Hematopoietic multipotent progenitor cell (in vitro differentiated cells): ENCODE results near the gene CDKL4. TPM values are rescaled to one million over a fixed set of nuclear protein-coding genes. Genes with fewer than 3 reads are reported as not detected.
"Not testable (repeated sequence)": the region's sequence is repeated elsewhere in the genome, so short reads cannot be mapped to it uniquely, and the experiment has no call there.

Experiments
- DNase-seq, 3 donors: peaks; one replicate each; pipeline ENCODE4 v3.0.0-alpha.2; 2011 to 2015; ENCODE audit warnings: low read depth in 2 of 3, low spot score in 2 of 3
- total RNA-seq: library from RNA; depleted of rRNA; stranded (reverse); fragments of >200 nt; gene quantifications from one replicate; pipeline ENCODE4 v1.2.3, GENCODE V29; 2012

Gene CDKL4
- total RNA-seq, 1 donor: under 0.01 TPM

- no peak for DNase-seq
Measured at GRCh38 chr2:39234754-39235153, 9.0 kb downstream of the CDKL4 start.

DNA sequence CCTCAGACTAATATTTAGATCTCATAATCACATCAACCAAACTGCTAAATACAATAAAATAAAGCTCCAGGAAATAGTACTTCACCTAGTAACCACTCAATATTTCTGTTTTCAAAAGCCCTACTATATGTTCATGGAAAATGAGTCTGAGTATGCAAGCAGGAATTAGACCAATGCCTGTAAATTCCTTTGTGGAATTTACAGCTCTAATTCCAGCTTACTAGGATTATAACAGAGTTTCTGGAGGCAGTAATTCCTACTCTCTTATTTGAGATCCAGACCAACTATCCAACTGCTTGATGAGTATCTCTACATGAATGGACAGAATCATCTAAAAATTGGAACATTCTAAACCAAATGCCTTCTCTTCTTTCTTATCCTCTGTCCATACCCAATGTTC, 11.6 kb downstream of the CDKL4 start:
- no peak for DNase-seq

GRCh38 chr2:39228413-39229209, 15.2 kb downstream of the CDKL4 start:
- peak in 2 of 3 donors; percentile 49 to 62 for DNase-seq

DNA sequence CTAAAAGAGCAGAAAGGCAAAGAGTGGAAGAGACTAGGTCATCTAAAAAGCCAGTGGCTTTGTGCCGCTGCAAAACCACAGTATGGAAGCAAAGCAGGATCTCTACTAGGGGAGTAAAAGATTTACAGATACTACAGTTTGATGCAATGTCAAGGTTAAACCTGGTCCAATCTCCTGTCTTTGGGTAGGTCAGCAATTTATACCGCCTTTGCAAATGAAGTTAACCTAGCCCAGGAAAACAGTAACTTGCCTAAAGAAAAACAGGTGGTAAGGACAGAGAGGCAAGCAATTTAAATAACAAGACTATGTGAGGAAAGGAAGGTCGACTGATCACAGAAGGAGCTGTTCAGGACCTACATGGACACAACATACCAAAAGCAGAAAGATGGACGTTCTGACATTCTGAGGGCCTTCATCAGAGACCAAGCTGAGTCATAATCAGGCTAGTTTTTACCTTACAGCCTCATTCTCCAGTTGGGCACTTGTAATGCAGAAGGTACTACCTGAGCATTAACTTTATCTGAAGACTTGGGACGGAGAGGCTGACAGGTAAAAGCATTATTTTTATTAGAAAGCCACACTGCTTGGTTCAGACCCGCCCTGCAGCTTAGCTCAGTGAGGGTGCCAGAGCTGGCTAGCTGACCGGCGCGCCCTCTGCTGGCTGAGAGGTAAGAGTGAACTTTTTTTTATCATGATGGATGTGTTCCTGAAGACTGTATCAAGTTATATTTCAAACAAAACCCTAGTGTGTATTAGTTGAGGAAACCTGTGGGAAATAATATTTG, 15.9 kb downstream of the CDKL4 start:
- DNase-seq: peak; percentile 56 to 84 (median 81)

DNA sequence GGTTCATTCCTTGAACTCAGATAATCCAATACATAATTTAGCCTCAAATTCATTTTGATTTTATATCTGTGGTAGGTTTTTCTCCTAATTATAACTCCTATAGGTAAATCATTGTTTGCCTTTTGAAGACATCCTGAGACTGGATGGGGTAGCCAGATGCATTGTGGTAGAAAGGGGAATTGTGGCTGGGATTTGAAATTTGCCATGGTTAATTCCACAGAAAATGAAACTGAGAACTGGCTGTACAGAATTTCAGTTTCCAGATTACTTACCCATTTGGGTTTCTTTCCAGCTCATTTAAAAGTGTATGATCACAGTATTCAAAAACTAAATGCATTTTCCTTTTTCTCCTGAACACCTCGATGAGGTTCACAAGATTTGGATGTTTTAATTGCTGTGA, 18.2 kb downstream of the CDKL4 start:
- DNase-seq: no peak

DNA sequence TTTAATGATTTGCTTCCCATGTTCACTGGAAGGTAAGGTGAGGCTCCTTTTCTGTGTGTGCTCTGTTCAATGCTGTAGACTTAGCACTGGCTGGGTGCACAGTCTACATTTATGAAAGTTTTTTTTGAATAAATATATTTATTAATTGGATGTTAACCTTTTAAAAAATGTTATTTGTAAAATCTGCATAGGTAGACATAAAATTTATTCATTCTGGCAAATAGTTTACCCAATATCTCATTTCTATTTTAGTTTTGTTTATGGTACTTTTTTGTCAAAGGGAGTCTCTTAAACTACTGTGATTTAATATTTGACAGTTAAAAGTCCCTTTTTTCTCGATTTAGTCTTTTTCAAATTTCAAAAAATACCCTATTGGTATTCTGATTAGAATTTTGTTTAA, 19.9 kb downstream of the CDKL4 start:
- DNase-seq: no peak

DNA sequence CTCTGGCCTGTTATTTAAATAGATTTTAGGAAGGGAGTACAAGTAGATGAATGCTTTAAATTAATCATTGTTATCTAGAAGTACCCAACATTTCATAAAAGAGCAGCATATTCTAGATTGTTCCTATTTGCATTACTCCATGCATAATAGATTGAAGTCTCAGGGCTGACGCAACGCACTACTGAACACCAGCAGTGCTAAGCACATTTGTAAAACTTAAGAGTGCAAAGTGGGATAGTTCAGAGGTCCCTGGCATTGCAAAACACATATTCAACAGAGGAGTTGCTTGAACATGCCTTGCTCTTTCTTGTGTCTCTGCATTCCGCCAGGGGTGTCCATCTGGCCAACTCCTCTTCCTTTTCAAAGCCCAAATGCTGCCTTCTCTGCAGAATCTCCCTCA, 22.3 kb downstream of the CDKL4 start:
- no peak for DNase-seq

DNA sequence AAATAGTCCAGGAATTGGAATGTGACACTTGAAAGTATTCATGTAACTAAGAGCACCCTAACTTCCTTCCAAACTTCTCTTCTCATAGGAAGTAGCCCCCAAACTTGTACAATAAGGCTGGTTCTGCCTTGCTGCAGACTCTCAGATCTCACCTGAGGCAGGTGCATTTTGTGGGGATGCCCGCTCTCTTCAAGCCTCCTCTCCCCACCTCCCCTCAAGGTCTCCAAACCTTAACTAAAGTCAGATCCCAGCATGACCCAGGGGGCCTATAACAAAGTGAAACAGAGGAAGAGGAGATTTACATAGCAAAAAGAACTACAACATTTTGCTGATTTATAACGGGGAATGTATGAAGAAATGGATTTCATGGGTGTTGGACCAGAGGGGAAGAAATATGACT, 23.6 kb downstream of the CDKL4 start:
- DNase-seq: no peak

DNA sequence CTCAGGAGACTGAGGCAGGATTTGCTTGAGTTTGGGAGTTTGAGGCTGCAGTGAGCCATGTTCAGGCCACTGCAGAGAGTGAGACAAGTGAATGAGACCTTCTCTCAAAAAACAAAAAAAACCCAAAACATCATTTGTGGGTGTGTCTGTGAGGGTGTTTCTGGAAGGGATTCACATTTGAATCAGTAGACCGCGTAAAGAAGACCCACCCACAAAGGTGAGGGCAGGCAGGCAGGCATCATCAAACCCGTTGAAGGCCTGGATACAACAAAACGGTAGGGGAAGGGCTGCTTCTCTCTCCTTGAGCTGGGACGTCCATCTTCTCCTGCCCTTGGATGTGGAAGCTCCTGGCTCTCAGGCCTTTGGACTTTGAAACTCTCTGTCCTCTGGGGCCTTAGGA, 25.4 kb downstream of the CDKL4 start:
- DNase-seq: no peak

GRCh38 chr2:39217192-39217550, 26.6 kb downstream of the CDKL4 start:
- DNase-seq: no peak

DNA sequence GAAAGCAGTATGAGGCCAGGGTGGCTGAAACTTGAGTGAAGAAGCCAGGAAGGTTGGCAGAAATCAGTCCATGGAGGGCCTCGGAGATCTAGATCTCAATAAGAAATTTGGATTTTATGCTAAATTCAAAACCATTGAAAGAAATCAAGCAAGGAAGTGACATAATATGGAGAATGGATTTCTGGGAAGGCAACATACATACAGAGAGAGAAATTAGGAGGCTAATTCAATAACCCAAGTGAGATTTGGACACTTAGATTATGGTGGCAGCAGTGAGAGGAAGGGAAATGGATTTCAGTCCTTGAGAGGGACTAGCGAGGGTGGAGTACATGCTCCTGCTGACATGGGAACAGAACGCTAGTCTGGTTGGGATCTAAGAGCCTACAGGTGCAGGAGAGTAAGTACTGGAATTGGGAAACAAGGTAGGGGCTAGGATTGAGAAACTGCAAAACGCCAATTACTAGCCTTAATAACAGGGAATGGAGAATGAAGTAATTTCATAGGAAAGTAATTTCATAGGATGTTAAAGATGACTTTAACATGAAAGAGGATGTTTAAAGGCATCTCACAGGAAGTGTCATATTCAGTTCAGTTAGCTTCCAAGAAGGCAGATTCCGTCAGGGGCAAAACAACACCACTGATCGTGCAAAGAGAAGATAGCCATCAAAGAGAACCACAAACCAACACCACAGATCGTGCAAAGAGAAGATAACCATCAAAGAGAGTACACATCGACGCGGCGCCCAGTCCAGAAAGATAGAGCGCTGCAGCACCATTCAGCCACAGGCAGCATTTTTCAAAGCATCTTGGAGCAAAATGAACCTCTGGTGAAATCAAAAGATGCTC, 27.2 kb downstream of the CDKL4 start:
- peak; percentile 58 to 89 (median 77) for DNase-seq

DNA sequence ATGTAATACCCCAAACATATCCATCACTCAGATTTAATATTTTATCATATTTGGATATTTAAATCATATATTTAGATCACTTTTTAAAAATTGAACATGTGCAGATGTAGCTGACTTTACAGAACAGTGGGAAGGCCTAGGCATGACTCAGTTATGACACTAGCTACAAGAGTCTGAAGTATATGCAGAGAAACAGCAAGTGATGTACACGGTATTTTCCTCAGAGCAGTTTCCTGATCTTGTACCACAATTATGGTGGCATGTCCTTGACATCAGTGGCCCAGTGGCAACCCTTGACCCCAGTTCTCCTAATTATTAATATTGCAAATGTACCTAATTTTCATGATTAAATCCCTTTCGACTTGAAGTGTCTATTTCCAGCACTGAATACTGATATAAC, 28.2 kb downstream of the CDKL4 start:
- DNase-seq: no peak

DNA sequence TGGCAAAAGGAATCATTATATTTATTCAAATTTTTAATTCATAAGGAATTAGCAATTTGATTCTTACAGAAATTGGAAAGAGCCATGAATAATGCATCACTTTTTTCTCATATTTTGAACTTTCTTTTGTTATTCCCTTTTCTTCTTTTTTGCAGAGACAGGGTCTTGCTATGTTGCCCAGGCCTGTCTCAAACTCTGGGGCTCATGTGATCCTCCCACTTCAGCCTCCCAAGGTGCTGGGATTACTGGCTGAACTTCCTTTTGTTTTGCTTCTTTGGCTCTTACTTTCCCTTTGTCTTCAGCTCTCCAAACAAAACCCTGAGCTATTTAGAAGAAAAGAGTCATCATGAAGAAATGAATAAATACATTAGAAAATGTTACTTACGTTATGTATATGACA, 30.8 kb downstream of the CDKL4 start:
- no peak for DNase-seq

GRCh38 chr2:39210846-39211245, 32.9 kb downstream of the CDKL4 start:
- DNase-seq: no peak

DNA sequence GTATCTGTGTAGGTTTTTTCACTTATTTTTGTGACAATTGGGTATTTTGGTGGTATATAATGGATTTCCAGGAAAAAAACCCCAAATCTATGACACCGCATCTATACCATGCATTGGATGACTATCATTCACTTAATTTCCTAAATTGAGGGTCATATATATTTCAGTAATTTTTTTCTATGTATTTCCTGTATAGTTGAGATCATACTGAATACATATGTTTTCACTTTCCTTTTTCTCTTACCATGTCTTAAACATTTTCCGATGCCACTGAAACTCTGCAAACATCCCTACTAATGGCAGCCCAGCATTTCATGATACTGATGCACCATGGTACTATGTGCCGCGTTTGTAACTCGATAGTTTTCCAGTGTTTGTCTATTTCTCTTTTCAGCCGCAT, 40.4 kb downstream of the CDKL4 start:
- DNase-seq: no peak

- no peak for DNase-seq
Measured at GRCh38 chr2:39202639-39203369, 41.0 kb downstream of the CDKL4 start.

DNA sequence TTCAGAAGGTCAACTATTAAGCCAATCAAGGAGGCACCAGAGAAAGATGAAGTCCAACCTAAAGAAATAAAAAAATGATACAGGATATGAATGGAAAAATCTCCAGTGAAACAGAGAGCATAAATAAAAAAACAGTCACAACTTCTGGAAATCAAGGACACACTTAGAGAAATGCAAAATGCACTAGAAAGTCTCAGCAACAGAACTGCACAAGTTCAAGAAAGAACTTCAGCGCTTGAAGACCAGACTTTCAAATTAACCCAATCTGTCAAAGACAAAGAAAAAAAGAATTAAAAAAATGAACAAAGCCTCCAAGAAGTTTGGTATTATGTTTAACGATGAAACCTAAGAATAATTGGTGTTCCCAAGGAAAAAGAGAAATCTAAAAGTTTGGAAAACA, 46.8 kb downstream of the CDKL4 start:
- DNase-seq: not testable (repeated sequence)

- no peak for DNase-seq
Measured at GRCh38 chr2:39194686-39195085, 49.1 kb downstream of the CDKL4 start.

DNA sequence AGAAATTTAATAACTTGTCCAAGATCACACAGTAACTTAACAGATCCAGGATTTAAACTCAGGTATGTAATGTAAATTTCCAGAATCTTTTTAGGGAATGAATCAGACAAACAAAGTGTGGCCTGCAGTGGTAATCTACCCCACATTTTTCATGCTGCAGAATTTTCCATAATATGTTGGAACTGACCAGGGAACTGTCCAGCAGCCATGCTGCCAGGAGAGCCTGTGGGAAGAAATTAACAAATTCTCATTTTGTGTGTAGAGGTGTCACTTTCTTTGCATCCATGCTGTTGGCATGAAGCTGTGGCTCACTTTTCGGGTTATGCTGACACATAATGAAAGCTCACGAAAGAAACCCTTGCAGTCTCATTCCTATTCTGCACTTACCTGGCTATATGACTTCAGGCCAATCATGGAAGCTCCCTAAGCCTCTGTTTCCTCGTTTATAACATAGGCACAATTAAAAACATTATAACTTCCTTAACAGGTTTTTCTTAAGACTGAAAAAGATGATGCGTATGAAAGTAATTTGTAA, 54.7 kb downstream of the CDKL4 start:
- no peak for DNase-seq

DNA sequence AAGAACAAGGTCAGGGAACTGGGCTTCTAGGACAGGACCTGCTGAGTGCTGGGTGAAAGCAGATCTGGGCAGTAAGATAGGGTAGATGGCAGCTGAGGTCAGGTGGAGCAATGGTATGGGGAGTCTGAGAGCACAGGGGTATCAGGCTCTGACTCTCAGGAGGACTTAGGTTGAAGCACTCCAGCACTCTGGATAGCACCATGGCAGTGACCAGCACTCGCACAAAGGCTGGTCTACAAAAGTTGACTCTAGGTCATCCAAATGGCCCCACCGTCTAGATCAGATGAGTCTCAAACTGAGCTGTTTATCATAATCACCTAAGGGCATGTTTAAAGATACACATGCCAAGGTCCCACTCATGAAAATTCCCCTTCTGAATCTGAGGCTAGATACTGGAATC, 60.1 kb downstream of the CDKL4 start:
- DNase-seq: no peak
